ENCODE data around the gene FUT1. TPM values are rescaled to one million over a fixed set of nuclear protein-coding genes. Genes with fewer than 3 reads are reported as not detected.

Gene FUT1
- total and polyA plus RNA-seq, 9 of the 15 experiments (the other 6 are each of a cell fraction or from before 2014, with no cell fraction given), result 2.3 to 18.5 (median 8.8) TPM

DNA sequence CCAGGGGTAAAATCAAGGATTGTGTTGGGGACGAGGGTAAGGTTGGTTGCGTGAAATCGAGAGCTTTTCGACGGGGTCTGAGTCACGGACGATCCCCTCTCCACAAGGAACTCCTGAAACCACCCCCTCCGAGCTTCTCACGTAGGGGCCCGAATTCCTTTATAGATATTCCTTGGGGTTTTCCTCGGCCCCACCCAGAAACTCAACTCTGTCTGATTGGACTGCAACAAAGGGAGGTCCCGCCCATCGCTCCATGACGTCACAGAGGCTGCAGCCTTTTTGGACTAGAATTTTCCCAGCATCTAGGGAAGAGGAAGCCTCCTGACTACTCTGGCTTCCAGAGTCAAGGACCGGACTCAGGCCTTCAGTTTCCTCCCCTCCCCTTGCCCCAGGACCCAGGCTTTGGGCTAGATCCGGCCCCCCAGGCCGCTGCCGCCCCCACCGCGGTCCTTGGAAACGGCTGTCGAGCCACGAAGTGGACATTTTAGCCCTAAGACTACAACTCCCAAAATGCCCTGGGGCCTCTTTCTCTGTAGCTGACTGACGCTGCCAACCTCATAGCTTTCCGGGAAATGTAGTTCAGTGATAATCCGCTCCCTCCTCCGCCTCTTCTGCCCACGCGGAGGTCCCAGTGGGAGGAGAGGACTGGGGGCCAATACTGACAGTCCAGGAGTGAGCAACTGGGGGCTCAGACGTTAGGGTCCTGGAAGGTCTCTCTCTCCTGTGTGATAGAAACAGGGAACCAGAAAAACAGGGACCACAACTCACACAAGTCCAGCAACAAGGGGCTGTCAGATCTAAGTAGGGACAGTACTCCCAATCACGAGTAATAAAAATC is 5.5 kb downstream of the FUT1 start, which contains the start of gene IZUMO1 (continued):
- TF ChIP-seq HES1 (IDR thresholded peaks at IDR 0.05; ENCODE audit: low read depth) (no peak), BHLHE40 (IDR thresholded peaks at IDR 0.05; ENCODE audit: low read length) (no peak), NCOA2 (IDR thresholded peaks at IDR 0.05; ENCODE audit: partially characterized antibody in 2 of 2) (no peak), ZNF41 (CRISPR knock-in tag; conservative IDR thresholded peaks at IDR 0.05) (no peak), BRD4 (IDR thresholded peaks at IDR 0.05) (no peak), POLR2A (conservative IDR thresholded peaks at IDR 0.05) (peak; percentile 58; the same call in 1 of the 2 replicates), ZC3H4 (CRISPR knock-in tag; IDR thresholded peaks at IDR 0.05; ENCODE audit: borderline replicate concordance) (no peak), HDAC1 (IDR thresholded peaks at IDR 0.05) (0 out of 4 replicates have a peak, but pooled peaks of 1 of the 2 experiments have one; percentile 38), HDAC6 (IDR thresholded peaks at IDR 0.05; ENCODE audit: low read depth, low read length) (no peak), ZNF75A (CRISPR knock-in tag; IDR thresholded peaks at IDR 0.05) (no peak; the same call in 1 of the 2 replicates), KDM1A (IDR thresholded peaks at IDR 0.05) (no peak), OTX1 (CRISPR knock-in tag; IDR thresholded peaks at IDR 0.05) (no peak), SMARCA4 (IDR thresholded peaks at IDR 0.05) (no peak), KAT7 (CRISPR knock-in tag; IDR thresholded peaks at IDR 0.05; ENCODE audit: borderline replicate concordance) (no peak), PHF21A (IDR thresholded peaks at IDR 0.05; ENCODE audit: borderline replicate concordance, low read depth) (no peak), HOXB6 (CRISPR knock-in tag; IDR thresholded peaks at IDR 0.05; ENCODE audit: borderline replicate concordance) (no peak), NR2C1 (IDR thresholded peaks at IDR 0.05) (0 out of 2 replicates have a peak, but pooled peaks have one; percentile 30), NR2C1 (tag; IDR thresholded peaks at IDR 0.05) (peak; percentile 69), FOSL1 (tag; conservative IDR thresholded peaks at IDR 0.05) (no peak), ZNF551 (CRISPR knock-in tag; IDR thresholded peaks at IDR 0.05) (no peak), MCM3 (IDR thresholded peaks at IDR 0.05) (no peak), YBX1 (IDR thresholded peaks at IDR 0.05) (no peak)
- TF ChIP-seq, protein P1, sequence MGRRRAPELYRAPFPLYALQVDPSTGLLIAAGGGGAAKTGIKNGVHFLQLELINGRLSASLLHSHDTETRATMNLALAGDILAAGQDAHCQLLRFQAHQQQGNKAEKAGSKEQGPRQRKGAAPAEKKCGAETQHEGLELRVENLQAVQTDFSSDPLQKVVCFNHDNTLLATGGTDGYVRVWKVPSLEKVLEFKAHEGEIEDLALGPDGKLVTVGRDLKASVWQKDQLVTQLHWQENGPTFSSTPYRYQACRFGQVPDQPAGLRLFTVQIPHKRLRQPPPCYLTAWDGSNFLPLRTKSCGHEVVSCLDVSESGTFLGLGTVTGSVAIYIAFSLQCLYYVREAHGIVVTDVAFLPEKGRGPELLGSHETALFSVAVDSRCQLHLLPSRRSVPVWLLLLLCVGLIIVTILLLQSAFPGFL (CRISPR knock-in tag; IDR thresholded peaks at IDR 0.05), result no peak
- TF ChIP-seq, protein P2, sequence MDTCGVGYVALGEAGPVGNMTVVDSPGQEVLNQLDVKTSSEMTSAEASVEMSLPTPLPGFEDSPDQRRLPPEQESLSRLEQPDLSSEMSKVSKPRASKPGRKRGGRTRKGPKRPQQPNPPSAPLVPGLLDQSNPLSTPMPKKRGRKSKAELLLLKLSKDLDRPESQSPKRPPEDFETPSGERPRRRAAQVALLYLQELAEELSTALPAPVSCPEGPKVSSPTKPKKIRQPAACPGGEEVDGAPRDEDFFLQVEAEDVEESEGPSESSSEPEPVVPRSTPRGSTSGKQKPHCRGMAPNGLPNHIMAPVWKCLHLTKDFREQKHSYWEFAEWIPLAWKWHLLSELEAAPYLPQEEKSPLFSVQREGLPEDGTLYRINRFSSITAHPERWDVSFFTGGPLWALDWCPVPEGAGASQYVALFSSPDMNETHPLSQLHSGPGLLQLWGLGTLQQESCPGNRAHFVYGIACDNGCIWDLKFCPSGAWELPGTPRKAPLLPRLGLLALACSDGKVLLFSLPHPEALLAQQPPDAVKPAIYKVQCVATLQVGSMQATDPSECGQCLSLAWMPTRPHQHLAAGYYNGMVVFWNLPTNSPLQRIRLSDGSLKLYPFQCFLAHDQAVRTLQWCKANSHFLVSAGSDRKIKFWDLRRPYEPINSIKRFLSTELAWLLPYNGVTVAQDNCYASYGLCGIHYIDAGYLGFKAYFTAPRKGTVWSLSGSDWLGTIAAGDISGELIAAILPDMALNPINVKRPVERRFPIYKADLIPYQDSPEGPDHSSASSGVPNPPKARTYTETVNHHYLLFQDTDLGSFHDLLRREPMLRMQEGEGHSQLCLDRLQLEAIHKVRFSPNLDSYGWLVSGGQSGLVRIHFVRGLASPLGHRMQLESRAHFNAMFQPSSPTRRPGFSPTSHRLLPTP (IDR thresholded peaks at IDR 0.05; ENCODE audit: borderline replicate concordance, extremely low read depth, insufficient read length), result no peak

Data from K562 (cell line).